Coronary artery (tissue), 2 donors: Measurements from ENCODE around the gene TMEM135.
"Not testable (repeated sequence)": the region's sequence is repeated elsewhere in the genome, so short reads cannot be mapped to it uniquely, and the experiment has no call there.

ENCODE experiments used
- DNase-seq: peaks from one replicate; pipeline ENCODE4 v3.0.0-alpha.2; 2017; ENCODE audit warnings: low spot score
- H3K27ac ChIP-seq, 2 donors: fragments of 200-600 bp; sonication (generic); one replicate each; pipeline ENCODE4 v1.5.1; 2016 to 2019
- H3K4me3 ChIP-seq: fragments of 200-600 bp; sonication (generic); 2 replicates; pipeline ENCODE4 v1.5.1; 2016; ENCODE audit warnings: mild to moderate bottlenecking, moderate library complexity
- TF ChIP-seq, protein P1 (sequence below): fragments of 200-600 bp; sonication (generic); IDR thresholded peaks from one replicate; pipeline ENCODE4 v1.5.1; 2019; ENCODE audit warnings: antibody characterized with exemption

Gene TMEM135

DNA sequence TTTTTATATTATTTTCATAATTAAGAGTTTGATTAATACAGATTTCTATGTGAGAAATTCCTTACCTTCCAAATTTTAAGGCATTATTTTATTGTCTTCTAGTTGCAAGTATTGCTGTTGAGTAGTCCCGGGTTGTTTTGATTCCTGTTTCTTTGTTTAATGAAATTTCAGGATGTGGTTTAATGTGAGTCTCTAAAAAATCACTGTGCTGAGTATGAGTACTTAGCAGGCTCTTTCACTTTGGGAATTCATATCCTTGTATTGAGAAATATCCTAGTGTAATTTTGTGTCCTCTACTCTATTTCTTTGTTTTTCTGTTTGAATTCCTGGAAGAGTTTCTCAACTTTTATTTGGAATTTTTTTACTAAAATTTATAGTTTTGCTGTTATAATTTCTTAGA, 113.2 kb downstream of the TMEM135 start:
- Histone ChIP-seq H3K4me3 (no peak overlapping the region), H3K27ac (no peak overlapping the region)
- no peak for DNase-seq
- TF ChIP-seq, protein P1, sequence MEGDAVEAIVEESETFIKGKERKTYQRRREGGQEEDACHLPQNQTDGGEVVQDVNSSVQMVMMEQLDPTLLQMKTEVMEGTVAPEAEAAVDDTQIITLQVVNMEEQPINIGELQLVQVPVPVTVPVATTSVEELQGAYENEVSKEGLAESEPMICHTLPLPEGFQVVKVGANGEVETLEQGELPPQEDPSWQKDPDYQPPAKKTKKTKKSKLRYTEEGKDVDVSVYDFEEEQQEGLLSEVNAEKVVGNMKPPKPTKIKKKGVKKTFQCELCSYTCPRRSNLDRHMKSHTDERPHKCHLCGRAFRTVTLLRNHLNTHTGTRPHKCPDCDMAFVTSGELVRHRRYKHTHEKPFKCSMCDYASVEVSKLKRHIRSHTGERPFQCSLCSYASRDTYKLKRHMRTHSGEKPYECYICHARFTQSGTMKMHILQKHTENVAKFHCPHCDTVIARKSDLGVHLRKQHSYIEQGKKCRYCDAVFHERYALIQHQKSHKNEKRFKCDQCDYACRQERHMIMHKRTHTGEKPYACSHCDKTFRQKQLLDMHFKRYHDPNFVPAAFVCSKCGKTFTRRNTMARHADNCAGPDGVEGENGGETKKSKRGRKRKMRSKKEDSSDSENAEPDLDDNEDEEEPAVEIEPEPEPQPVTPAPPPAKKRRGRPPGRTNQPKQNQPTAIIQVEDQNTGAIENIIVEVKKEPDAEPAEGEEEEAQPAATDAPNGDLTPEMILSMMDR: no peak

DNA sequence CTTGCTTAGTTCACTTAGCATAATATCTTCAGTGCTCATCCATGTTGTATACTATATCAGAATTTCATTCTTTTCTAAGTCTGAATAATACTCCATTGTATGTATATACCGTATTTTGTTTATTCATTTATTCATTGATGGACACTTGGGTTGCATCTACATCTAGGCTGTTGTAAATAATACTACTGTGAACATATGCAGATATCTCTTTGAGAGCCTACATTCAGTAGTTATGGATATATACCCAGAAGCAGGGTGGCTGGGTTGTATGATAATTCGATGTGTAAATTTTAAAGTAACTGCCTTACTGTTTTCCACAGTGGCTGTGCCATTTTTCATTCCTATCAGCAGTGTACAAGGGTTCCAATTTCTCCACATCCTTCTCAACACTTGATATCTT, 116.5 kb downstream of the TMEM135 start:
- Histone ChIP-seq H3K27ac (no peak overlapping the region), H3K4me3 (no peak overlapping the region)
- no peak for DNase-seq
- TF ChIP-seq, protein P1: no peak

DNA sequence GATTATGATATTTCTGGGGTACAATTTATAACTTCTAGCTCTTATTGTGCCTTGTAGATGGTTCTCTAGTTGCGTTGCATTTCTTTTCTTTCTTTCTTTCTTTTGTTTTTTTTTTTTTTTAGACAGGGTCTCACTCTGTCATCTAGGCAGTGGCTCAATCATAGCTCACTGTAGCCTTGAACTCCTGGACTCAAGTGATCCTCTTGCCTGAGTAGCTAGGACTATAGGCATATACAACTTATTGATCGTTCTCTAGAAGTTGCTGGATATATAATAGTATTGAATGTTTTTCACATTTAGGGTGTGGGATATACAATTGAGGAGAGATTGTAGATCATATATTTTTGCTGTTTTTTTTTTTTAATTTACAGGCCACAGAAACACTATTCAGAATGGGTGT, 119.2 kb downstream of the TMEM135 start:
- Histone ChIP-seq H3K4me3 (no peak overlapping the region), H3K27ac (no peak overlapping the region)
- TF ChIP-seq, protein P1: no peak
- no peak for DNase-seq

DNA sequence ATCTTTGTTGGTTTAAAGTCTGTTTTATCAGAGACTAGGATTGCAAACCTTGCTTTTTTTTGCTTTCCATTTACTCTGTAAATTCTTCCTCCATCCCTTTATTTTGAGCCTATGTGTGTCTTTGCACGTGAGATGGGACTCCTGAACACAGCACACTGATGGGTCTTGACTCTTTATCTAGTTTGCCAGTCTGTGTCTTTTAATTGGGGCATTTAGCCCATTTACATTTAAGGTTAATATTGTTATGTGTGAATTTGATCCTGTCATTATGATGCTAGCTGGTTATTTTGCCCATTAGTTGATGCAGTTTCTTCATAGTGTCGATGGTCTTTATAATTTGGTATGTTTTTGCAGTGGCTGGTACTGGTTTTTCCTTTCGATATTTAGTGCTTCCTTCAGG, 131.3 kb downstream of the TMEM135 start:
- not testable (repeated sequence) for H3K4me3 ChIP-seq, H3K27ac ChIP-seq, DNase-seq

DNA sequence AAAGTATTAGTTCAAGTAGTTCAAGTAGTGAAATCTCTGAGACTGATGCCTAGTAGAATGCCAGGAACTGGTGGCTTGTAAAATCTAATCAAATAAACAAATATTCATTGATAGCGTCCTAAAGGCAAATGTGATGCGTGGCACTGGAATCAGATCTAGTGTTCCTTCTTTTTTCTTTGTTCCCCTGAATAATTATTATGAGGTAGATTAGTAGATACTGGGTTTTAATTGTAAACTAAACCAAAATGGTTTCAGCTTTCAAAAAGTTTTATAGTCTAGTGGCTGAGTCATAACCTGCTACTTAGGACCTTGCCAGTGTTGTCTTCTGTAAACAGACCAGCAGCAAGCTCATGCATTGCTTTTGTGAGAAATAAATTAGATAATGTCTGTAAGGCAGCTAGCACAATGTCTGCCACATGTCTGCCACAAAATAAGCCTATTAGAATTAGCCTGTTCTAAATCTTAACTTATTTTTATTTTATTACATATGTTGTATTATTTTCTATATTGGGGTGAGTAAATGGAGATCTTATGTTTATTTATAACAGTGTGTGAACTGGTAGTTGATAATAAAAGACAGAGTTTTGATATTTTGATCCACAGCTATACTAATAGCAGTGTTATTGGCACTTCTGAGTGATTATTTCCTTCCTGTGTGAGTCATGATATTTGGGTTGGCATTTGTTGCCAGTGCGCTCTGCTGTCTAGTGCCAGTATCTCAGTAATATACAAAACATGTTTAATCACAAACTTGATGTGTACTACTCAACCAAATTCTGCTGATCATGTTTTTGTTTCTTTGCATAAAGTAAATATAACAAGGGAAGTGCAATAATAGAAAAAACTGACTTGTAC, 135.7 kb downstream of the TMEM135 start:
- no peak for DNase-seq
- TF ChIP-seq, protein P1: no peak
- no peak overlapping the region for H3K27ac ChIP-seq
- H3K4me3 ChIP-seq: no peak overlapping the region

DNA sequence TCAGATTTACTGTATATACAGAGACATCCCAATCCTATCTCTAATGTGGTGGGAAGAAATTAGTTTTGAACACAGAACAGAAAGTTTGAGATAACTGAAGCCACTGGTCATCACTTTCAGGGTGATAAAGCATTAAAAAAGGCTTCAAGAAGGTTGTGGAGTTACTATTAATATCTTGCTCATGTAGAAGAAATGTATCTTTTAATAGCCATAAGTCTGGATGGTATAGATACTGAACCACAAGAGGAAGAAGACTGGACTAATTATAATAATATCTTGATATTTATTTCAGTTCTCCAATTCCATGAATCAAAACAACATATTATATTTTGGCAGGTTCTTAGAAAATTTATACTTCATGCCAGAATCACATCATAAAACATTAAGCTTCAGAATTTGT, 137.1 kb downstream of the TMEM135 start:
- no peak for DNase-seq
- H3K4me3 ChIP-seq: no peak overlapping the region
- TF ChIP-seq, protein P1: no peak
- H3K27ac ChIP-seq: no peak overlapping the region

DNA sequence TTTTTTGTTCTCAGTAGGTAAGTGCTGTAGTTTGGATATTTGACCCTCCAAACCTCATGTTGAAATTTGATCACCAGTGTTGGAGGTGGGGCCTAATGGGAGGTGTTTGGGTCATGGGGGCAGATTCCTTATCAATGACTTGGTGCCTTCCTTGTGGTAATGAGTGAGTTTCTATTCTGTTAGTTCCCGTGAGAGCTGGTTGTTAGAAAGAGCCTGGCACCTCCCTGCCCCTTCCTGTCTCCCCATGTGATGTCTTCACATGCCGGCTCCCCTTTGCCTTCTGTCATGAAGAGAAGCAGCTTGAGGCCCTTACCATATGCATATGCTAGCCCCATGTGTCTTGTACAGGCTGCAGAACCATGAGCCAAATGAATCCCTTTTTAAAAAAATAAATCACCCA, 138.3 kb downstream of the TMEM135 start:
- DNase-seq: no peak
- no peak overlapping the region for H3K27ac ChIP-seq
- no peak overlapping the region for H3K4me3 ChIP-seq
- TF ChIP-seq, protein P1: no peak
